K562 (cell line): Measurements from ENCODE around the gene IRF4.

Experiments
- JUNB ChIP-seq: fragments of 450-650 bp; formaldehyde crosslinking; conservative IDR thresholded peaks from 2 replicates; pipeline ENCODE4 v1.4.0; 2020; ENCODE audit warnings: mild to moderate bottlenecking
- POLR2A ChIP-seq: fragments of 450-650 bp; conservative IDR thresholded peaks from 2 replicates; pipeline ENCODE4 v1.6.1; 2016
- RFX5 ChIP-seq: IDR thresholded peaks from 2 replicates; pipeline ENCODE4 v1.6.1; 2011; ENCODE audit warnings: low read depth, mild to moderate bottlenecking, improper control_type of control experiment, low read length
- TCF7L2 ChIP-seq: fragments of 150-350 bp; IDR thresholded peaks from 2 replicates; pipeline ENCODE4 v1.6.1; 2016; ENCODE audit warnings: low read depth, mild to moderate bottlenecking, low read length, moderate library complexity
- TEAD4 ChIP-seq, 2 experiments: sonication (generic) in 1 of 2; formaldehyde crosslinking in 1 of 2; IDR thresholded peaks; 2 replicates each; pipeline versions ENCODE4 v1.6.1 to v1.8.0; 2012 to 2022; ENCODE audit warnings: borderline replicate concordance in 1 of 2, inconsistent platforms in 1 of 2, low read length in 1 of 2, mild to moderate bottlenecking in 1 of 2, missing genetic modification reagents in 1 of 2
- USF2 ChIP-seq: sonication (generic); formaldehyde crosslinking; IDR thresholded peaks from 2 replicates; pipeline ENCODE4 v1.5.0; 2020; ENCODE audit warnings: missing genetic modification reagents
- TF ChIP-seq, protein P1 (sequence below), 2 experiments: fragments of 450-650 bp in 1 of 2; sonication (generic) in 1 of 2; formaldehyde crosslinking in 1 of 2; IDR thresholded peaks in 1 of 2; conservative IDR thresholded peaks in 1 of 2; 2 replicates each; pipeline versions ENCODE4 v1.6.1 to v1.8.1; 2016 to 2023; ENCODE audit warnings: mild to moderate bottlenecking in 2 of 2, moderate library complexity in 2 of 2, inconsistent platforms in 1 of 2, missing genetic modification reagents in 1 of 2

GRCh38 chr6:397604-398003 lies 6.1 kb downstream of the IRF4 start:
- TF ChIP-seq RFX5 (no peak), TEAD4 (IDR thresholded peaks at IDR 0.05; ENCODE audit: low read length) (no peak), TEAD4 (CRISPR knock-in tag; IDR thresholded peaks at IDR 0.05; ENCODE audit: borderline replicate concordance) (no peak), POLR2A (no peak), USF2 (CRISPR knock-in tag) (no peak), JUNB (CRISPR knock-in tag) (no peak), TCF7L2 (no peak)
- TF ChIP-seq, protein P1, sequence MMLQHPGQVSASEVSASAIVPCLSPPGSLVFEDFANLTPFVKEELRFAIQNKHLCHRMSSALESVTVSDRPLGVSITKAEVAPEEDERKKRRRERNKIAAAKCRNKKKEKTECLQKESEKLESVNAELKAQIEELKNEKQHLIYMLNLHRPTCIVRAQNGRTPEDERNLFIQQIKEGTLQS (IDR thresholded peaks at IDR 0.05): no peak
- TF ChIP-seq, protein P1 (CRISPR knock-in tag; conservative IDR thresholded peaks at IDR 0.05): no peak
